HG02642 (cell line): ENCODE data around the gene RBBP8.
"Not testable (repeated sequence)": the region's sequence is repeated elsewhere in the genome, so short reads cannot be mapped to it uniquely, and the experiment has no call there.

Experiments used
- ATAC-seq: cut with Tn5 transposase; IDR thresholded peaks from one replicate; pipeline ENCODE4 v1.9.1; 2021; ENCODE audit warnings: mild to moderate bottlenecking; ENCODE audit not compliant: unreplicated experiment, poor library complexity

The RBBP8 gene

GRCh38 chr18:22939649-22940048 is 6.5 kb downstream of the RBBP8 start:
- ATAC-seq, result no peak

GRCh38 chr18:22943847-22944246 is 10.7 kb downstream of the RBBP8 start:
- ATAC-seq, result no peak

- no peak for ATAC-seq
Observed at GRCh38 chr18:22946217-22946616, 13.1 kb downstream of the RBBP8 start.

- ATAC-seq, result no peak
Observed at GRCh38 chr18:22946846-22947245, 13.7 kb downstream of the RBBP8 start.

- no peak for ATAC-seq
Observed at GRCh38 chr18:22951823-22952222, 18.7 kb downstream of the RBBP8 start.

- ATAC-seq, result no peak
Observed at GRCh38 chr18:22952525-22952924, 19.4 kb downstream of the RBBP8 start.

- ATAC-seq, result not testable (repeated sequence)
Observed at GRCh38 chr18:22953982-22954381, 20.9 kb downstream of the RBBP8 start.

GRCh38 chr18:22956226-22956625 is 23.1 kb downstream of the RBBP8 start:
- ATAC-seq, result no peak

GRCh38 chr18:22961156-22961555 is 28.0 kb downstream of the RBBP8 start:
- ATAC-seq, result no peak

GRCh38 chr18:22962004-22962403 is 28.9 kb downstream of the RBBP8 start:
- no peak for ATAC-seq

- ATAC-seq, result no peak
Observed at GRCh38 chr18:22964116-22964515, 31.0 kb downstream of the RBBP8 start.

- ATAC-seq, result no peak
Observed at GRCh38 chr18:22964722-22965121, 31.6 kb downstream of the RBBP8 start.

- ATAC-seq, result no peak
Observed at GRCh38 chr18:22971038-22971437, 37.9 kb downstream of the RBBP8 start.

- ATAC-seq, result no peak
Observed at GRCh38 chr18:22974001-22974400, 40.9 kb downstream of the RBBP8 start.

GRCh38 chr18:22974707-22975106 is 41.6 kb downstream of the RBBP8 start:
- no peak for ATAC-seq

- ATAC-seq, result no peak
Observed at GRCh38 chr18:22975508-22975907, 42.4 kb downstream of the RBBP8 start.

GRCh38 chr18:22977847-22978701 is 44.9 kb downstream of the RBBP8 start:
- ATAC-seq, result no peak

GRCh38 chr18:22980394-22980793 is 47.3 kb downstream of the RBBP8 start:
- no peak for ATAC-seq

- ATAC-seq, result no peak
Observed at GRCh38 chr18:22981274-22982133, 48.4 kb downstream of the RBBP8 start.

GRCh38 chr18:22983175-22983574 is 50.0 kb downstream of the RBBP8 start:
- ATAC-seq, result no peak

- no peak for ATAC-seq
Observed at GRCh38 chr18:22985250-22985649, 52.1 kb downstream of the RBBP8 start.
